ENCODE results near the gene ERC2. TPM values are rescaled to one million over a fixed set of nuclear protein-coding genes. Genes with fewer than 3 reads are reported as not detected.

Gene ERC2
- total and polyA plus RNA-seq, 9 donors = 1.2 to 9.4 (median 5.4) TPM

- WGBS, 3 donors = 89 to 96% (median 94%) methylated on average over 3 of the region's 3 CpGs
- intact Hi-C loops (cut with DNase I) = no loop called here
- no peaks in the 10 kb centered on the region for H3K9me3 ChIP-seq
- no peak overlapping the region for H3K27ac ChIP-seq
- no peak overlapping the region for H3K4me3 ChIP-seq
- peaks cover 5% of the 10 kb centered on the region for H3K4me1 ChIP-seq (ENCODE audit: insufficient read depth)
- TF ChIP-seq CTCF (IDR thresholded peaks at IDR 0.05) = no peak
- DNase-seq = no peak
- H3K36me3 ChIP-seq = no peaks in the 10 kb centered on the region
- no peaks in the 10 kb centered on the region for H3K27me3 ChIP-seq
Measured at GRCh38 chr3:55514962-55515361, 953.3 kb downstream of the ERC2 start.

- intact Hi-C loops (cut with DNase I) = no loop called here
- WGBS, 3 donors = 70 to 76% (median 72%) methylated on average over 11 of the region's 11 CpGs
Measured at GRCh38 chr3:55512571-55513343, 955.5 kb downstream of the ERC2 start.

GRCh38 chr3:55511895-55512570 is 956.2 kb downstream of the ERC2 start:
- DNase-seq = no peak
- intact Hi-C loops (cut with DNase I) = no loop called here
- H3K36me3 ChIP-seq = no peaks in the 10 kb centered on the region
- no peak for TF ChIP-seq CTCF (IDR thresholded peaks at IDR 0.05)
- no peak for TF ChIP-seq EP300 (IDR thresholded peaks at IDR 0.05)
- WGBS, 3 donors = 8 to 18% (median 18%) methylated on average over 7 of the region's 7 CpGs
- no peaks in the 10 kb centered on the region for H3K27me3 ChIP-seq
- no peak overlapping the region for H3K4me3 ChIP-seq
- H3K27ac ChIP-seq = no peak overlapping the region
- H3K4me1 ChIP-seq (ENCODE audit: insufficient read depth) = peaks cover 5% of the 10 kb centered on the region
- H3K9me3 ChIP-seq = no peaks in the 10 kb centered on the region

More at GRCh38 chr3:55512571-55513343, 955.5 kb downstream of the ERC2 start:
- Histone ChIP-seq H3K27ac (no peak overlapping the region), H3K9me3 (no peaks in the 10 kb centered on the region), H3K4me1 (ENCODE audit: insufficient read depth) (peaks cover 5% of the 10 kb centered on the region), H3K4me3 (no peak overlapping the region), H3K36me3 (no peaks in the 10 kb centered on the region), H3K27me3 (no peaks in the 10 kb centered on the region)
- TF ChIP-seq EP300 (IDR thresholded peaks at IDR 0.05) (no peak), POLR2A (IDR thresholded peaks at IDR 0.05) (no peak), CTCF (IDR thresholded peaks at IDR 0.05) (no peak)
- DNase-seq = no peak

GRCh38 chr3:55508335-55508734 is 959.9 kb downstream of the ERC2 start:
- TF ChIP-seq CTCF (IDR thresholded peaks at IDR 0.05) (no peak), POLR2A (IDR thresholded peaks at IDR 0.05) (no peak), EP300 (IDR thresholded peaks at IDR 0.05) (no peak)
- no peak overlapping the region for H3K27ac ChIP-seq
- H3K4me3 ChIP-seq = no peak overlapping the region
- intact Hi-C loops (cut with DNase I) = no loop called here
- H3K4me1 ChIP-seq (ENCODE audit: insufficient read depth) = peaks cover 5% of the 10 kb centered on the region
- 91 to 95% (median 94%) methylated on average over 8 of the region's 8 CpGs for WGBS, 3 donors
- H3K27me3 ChIP-seq = no peaks in the 10 kb centered on the region
- no peaks in the 10 kb centered on the region for H3K9me3 ChIP-seq
- no peak for DNase-seq
- H3K36me3 ChIP-seq = no peaks in the 10 kb centered on the region

Data from ovary (tissue), 9 donors.